HG03196 (cell line): Measurements from ENCODE around the gene ZMYND11.

Experiments
- ATAC-seq: cut with Tn5 transposase; IDR thresholded peaks from one replicate; pipeline ENCODE4 v1.9.1; 2021; ENCODE audit not compliant: unreplicated experiment

ZMYND11 gene

DNA sequence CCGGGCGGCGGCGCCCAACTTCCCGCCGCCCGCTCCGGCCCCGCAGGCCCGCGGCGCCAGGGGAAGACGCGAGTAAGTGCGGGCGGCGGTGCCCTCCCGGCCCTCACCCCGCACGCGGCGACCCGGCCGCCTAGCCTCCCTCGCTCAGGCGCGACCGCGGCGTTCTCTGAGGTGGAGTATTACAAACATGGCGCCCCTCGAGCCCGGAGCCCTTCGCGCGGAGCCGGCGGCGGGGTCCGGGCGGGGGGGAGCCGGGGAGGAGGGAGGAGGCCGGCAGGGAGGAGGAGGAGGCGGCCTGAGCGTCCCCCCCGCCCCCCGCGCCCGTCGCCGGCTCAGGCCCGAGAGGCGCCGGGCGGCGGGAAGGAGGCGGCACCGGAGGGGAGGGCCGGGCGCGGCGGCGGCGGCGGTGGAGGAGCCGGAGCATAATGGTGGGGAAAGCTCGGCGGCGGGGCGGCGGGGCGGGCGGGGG lies at the start of gene ZMYND11:
Gene ZMYND11, plus strand, starts transcription at position 324 of the 469 bp plus-strand sequence. CDS start 44,558 bp downstream, outside the sequence.
- peak; percentile 33 for ATAC-seq

DNA sequence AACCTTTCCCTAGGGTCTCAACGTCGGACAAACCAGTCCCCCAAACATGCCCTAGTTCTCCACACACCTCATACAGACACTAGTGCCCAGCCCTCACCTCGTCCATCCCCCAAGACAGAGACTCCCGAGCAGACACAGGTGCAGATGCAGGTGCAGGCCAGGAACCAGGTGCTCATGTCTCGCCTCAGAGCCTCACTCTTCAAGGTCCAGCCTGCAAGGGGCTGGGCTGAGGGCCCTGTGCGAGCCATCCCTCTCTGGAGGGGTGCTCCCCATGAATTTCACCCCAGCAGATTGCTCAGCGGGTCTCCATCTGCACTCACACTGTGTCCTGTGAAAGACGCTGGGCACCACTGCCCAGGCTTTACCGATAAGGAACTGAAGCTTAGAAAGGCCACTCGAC lies 49.2 kb upstream of the ZMYND11 start:
- ATAC-seq: no peak

DNA sequence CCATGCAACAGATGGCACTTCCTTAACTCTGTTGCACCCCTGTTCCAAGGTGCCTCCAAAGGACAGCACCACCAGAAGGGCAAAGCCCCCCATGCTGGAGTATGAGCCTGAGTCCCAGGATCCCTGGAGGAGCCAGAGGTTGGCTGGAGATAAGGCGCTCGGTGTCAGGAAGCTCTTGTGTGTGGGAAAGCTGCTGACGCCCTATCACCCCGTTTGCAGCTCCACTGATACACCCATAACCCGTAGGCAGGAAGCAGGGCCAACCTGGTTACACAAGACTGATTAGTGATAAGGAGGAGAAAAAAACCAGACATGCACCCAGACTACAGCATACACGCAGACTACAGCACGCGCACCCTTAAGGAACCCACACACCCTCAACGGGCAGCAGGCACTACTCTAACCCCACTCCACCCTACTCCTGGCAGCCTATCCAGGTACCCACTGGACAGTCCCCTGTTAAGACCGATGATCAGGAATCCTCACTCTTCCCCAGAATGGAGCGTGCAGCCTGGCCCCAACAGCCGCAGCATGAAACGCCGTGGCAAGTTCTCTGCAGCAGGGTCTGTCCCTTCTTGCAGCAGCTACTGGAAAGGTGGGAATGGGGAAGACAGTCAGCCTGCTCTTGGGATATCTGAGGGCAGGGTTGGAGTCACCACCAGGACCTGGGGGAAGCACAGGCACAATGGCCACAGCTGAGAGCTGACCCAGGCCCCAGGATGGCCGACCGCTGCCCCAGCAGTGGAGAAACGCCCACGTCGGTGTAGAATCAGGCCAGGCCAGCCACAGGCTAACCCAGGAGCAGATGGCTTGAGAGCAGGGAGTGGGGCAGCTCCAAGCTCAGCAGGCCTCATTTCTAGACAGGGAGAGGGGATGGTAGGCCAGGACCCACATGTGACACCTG lies 47.8 kb upstream of the ZMYND11 start:
- no peak for ATAC-seq

DNA sequence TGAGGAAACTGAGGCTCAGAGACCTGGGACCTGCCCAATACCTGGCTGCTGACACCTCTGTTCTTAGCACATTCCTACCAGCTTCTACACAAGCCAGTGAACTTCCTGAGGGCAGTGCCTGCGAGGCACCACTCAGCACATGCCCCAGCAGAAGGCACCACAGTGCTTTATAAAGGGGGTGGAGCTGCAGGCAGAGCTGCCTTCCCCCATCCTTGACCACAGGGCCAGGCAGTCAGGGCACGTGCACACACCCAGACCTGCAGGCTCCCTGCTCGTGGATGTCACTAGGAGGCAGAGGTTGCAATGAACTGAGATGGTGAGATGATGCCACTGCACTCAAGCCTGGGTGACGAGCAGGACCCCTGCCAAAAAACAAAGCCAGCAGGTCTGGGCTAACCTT lies 47.0 kb upstream of the ZMYND11 start:
- no peak for ATAC-seq

DNA sequence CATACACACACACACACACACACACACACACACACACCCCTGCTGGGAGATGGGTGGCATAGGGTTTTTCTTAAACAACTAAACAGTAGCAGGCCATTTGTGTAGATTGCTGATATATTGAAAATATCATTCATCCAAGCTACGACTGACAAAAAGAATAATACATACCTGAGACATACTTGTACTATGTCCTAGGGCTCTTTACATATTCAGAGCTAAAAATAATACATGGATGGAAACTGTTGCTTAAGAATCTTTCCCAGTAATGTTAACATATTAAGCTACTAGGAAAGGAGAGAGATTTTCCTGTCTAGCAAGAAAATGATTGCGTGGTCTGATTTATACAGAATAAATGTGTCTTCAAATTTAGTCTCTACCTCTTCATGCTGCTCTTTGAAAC lies 46.0 kb upstream of the ZMYND11 start:
- ATAC-seq: no peak

DNA sequence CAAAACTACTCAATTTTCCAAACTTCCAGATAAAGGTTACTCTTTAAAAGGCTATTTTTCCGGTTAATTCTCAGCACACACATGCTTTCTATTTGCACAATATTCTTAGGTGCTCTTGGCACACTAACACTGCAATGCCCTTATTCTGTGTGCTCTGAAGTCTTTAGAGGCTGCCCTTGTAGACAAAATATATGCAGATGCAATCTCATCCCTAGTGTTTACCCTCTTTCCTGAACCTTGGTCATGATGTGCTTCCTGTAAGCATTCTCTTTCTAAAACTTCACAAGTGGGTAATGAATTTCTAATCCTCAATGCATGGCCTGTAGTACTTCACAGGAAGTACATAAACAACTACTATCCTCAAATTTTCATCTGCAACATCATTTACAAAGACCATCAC lies 45.1 kb upstream of the ZMYND11 start:
- ATAC-seq: no peak

DNA sequence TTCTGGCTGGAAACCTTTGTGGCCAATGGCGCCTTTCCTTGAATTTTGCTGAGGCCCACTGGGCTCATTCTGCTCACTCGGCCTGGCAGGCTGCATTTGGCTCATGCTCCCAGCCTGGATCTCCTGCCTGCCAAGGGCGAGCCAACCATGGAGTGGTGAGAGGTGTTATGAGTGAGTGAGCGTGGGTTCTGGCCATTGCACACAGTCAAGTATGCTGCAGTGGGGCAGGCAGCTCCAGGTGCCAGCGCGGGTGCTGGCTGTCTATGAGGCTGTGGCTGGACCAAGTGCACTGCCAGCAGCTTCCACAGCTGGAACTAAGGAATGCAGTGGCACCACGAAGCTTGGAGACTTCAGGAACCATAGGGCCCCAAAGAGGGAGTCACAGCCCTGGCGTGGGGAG lies 43.9 kb upstream of the ZMYND11 start:
- ATAC-seq: no peak

DNA sequence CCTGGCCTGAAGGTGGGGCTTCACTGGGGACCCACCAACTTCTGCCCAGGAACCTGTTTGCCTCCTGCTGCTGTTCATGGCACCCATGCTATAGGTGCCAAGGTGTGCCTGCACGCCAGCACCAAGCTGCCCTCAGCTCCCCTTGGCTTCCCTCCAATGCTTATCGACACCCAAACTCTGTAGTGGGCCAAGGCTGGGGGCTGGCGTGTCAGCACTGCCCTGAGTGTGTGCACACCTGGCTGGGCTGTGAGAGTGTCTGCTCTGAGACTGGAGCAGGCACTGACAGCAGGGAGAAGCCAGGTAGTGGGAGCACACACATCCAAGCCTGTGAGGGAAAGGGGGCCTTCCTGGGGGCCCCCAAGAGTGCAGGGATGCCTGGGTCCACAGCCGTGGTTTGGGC lies 43.1 kb upstream of the ZMYND11 start:
- no peak for ATAC-seq

DNA sequence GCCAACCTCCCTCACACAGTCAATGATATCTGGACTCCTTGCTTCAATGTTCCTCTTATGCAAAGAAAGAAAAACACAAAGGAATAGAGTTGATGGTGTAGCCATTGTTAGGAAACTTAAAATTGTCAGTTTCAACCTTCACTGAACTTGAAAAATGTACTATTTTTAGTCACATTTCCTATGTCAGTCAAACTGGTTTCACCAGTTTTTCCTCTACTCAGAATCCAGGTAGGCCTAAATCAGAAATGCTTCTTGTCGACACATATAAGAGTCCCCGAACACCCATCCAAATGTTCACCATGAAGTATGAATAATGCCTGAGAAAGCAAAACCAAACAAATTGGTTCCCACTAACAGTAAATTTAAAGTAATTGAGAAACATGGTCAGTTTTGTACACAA lies 42.4 kb upstream of the ZMYND11 start:
- no peak for ATAC-seq

DNA sequence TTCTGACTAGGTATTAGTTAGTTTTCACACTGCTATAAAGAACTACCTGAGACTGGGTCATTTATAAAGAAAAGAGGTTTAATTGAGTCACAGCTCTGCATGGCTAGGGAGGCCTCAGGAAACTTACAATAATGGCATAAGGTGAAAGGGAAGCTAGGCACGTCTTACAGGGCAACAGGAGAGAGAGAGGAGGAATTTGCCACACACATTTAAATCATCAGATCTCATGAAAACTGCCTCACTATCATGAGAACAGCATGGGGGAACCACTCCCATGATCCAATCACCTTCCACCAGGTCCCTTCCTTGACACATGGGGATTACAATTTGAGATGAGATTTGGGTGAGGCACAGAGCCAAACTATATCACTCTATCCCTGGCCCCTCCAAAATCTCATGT lies 40.6 kb upstream of the ZMYND11 start:
- no peak for ATAC-seq

DNA sequence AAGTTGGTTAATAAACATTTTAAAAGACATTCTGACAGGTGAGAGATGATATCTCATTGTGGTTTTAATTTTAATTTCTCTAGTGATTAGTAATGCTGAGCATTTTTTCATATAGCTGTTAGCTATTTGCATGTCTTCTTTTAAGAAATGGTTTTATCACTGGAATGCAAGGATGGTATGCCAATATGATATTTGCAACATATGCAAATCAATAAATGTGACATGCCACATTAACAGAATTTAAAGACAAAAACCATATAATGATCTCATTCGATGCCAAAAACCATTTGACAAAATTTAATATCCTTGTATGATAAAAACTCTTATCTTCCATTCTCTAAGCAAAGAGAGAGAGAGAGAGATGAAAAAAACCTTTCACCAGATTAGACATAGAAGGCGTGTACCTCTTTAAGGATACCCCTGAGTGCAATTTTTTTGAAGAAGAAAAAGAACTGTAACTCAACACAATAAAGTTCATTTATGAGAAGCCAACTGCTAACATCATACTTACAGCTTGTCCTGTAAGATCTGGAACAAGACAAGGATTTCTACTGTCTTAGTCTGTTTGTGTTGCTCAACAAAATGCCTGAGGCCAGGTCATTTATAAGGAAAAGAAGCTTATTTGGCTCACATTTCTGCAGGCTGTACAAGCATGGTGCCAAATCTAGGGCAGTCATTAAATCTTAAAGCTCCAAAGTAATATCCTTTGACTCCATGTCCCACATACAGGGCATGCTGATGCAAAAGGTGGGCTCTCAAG lies 39.7 kb upstream of the ZMYND11 start:
- no peak for ATAC-seq

DNA sequence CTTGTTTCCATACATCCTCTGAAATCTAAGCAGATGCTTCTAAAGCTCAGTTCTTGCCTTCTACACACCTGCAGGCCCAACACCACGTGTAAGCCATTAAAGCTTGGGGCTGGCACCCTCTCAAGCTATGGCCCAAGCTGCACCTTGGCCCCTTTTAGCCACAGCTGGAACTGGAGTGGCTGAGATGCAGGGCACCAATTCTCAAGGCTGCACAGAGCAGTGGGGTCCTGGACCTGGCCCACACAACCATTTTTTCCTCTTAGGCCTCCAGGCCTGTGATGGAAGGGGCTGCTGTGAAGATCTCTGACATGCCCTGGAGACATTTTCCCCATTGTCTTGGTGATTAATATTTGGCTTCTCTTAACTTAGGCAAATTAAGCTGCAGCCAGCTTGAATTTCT lies 38.8 kb upstream of the ZMYND11 start:
- ATAC-seq: no peak

DNA sequence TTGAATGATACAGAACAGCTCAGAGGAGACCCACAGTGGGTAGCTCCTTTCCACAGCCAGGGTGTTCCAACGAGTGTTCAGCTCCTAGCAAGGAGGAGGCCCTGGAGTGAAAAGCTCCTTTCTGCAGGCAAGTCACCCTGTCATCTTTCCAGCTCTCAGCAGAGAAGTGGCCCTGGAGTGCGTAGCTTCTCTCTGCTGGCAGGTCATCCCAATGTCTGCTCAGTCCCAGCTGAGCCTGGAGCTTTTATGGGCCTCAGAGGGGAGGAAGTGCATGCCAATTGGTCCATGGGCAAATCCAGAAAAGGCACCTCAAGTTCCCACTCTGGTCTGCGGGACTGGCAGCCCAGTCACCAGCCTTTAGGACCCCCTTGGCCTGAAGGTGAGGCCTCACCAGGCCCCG lies 30.8 kb upstream of the ZMYND11 start:
- ATAC-seq: no peak

DNA sequence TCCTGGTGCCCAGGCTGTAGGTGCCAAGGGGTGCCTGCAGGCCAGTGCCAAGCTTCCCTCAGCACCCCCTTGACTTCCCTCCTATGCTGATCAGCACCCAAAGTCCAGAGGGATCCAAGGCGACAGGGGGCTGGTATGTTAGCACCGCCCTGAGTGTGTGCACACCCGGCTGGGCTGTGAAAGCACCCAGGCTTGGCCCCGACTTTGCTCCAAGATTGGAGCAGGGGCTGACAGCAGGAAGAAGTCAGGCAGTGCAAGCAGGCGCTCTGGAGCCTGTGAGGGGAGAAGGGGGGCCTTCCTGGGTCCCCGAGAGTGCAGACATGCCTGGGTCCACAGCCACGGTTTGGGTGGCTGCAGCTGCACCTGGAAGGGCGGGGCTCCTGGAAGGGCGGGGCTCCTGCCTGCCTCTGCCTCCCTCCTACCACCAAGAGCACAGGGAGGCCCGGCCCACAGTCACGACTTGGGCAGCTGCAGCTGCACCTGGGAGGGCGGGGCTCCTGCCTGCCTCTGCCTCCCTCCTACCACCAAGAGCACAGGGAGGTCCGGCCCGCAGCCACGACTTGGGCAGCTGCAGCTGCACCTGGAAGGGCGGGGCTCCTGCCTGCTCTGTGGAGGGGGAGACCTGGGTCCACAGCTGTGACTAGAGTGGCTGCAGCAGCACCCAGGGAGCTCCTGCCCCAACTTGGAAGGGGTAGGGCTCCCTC lies 30.2 kb upstream of the ZMYND11 start:
- no peak for ATAC-seq

DNA sequence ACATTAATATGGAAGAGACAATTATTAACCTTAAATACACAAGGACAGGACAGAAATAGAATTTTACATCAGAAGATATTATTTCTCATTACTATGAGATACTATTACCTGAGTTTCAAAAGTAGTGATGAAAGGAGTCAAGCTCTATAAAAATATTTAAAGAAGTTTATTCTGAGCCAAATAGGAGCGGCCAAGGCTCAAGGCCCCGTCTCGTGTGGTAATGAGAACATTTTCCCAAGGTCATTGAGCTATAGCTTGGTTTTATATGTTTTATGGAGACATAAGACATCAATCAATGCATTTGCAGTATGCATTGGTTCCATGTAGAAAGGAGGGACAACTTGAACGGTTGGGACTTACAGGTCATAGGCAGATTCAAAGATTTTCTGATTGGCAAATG lies 29.4 kb upstream of the ZMYND11 start:
- no peak for ATAC-seq

DNA sequence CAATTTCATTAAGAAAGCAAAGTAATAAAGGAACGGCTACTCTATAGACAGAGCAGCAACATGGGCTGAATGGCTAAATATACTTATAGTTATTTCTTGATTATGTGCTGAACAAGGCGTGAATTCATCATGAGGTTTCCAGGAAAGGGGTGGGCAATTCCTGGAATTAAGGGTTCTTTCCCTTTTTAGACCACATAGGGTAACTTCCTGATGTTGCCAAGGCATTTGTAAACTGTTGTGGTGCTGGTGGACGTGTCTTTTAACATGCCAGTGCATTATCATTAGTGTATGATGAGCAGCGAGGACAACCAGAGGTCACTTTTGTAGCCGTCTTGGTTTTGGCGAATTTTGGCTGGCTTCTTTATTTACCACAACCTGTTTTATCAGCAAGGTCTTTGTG lies 28.5 kb upstream of the ZMYND11 start:
- no peak for ATAC-seq

DNA sequence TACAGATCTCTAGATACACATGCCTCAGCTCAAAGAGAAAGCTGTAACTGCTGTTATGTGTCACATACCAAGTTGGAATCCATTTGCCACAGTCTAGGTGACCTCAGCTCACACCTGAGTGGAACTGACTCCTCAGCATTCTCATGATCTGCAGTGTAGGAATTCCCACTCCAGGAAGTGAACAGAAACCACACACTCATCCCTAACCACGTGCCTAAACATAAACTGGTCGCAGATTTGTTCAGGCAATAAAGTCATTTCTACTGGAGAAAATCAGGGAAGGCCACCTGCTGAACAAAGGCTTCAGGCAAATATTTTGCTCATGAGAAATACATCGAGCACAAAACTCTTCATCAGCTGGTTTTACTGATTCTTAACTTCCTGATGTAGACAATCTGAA lies 23.0 kb upstream of the ZMYND11 start:
- no peak for ATAC-seq

DNA sequence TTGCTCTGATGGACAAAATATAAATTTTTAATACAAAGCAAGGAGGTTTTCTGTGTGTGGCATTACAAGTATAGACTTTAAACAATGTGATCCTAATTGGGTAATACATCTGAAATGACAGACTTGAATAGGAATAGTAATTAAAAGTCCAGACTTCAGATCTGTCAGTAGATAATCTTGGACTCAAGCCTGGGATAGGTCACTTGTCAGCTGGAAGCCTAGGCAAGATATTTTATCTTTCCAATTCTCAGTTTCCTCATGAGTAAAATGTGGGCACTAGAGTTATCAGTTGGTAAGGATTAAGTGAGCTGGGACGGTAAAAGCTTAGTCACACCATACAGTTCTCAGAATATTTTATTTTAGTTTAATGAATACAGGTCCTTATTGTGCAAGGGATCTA lies 10.4 kb upstream of the ZMYND11 start:
- ATAC-seq: no peak

DNA sequence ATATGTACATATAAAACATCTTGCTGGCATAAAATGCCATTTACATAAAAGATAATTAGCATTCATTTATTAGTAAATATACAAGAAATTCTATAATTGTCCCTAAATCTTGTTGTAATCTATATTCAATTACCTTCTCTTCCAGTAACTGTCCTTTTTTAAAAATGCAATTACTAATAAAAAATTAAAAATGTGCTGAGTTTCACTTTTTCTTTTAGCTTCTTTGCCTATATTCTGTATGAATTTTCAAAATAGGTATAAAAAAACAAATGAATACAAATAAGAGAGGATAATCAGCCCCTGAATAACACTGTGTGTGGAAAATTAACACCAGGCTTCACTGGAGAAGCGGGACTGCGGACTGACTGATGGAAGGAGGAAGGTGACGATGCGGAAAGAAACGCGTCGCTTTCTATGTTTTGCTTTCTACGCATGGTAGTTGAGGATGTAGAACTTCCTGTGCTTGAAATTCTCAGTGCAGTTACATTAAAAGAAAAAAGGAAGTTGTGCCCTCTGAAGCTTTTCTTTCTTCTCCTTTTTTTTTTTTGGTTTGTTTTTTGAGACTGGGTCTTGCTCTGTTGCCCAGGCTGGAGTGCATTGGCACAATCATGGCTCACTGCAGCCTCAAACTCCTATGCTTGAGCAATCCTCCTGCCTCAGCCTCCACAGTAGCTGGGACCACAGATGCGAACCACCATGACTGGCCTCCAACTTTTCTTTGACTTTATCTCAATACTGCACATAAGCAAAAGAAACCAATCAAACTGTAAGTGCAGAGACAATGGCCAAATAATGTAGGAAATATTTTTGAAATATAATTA lies 7.4 kb upstream of the ZMYND11 start:
- ATAC-seq: peak; percentile 92

DNA sequence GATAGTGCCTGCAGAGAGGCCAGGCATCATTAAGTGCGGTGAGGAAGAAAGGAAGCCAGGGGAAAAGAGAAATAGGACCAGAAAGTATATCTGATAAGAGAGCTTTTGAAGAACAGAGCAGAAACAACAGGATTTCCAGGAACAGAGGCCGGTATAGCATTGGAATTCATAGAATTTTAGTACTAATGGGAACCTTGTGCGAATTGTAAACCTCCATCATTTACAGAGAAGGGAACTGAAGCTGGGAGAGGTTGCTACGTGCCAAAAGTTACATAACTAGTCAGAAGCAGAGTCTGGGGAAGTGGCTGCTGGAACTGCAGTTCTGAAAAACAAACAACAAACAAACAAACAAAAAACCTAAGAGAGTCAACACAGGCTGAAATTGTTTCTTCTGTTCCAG lies 5.4 kb upstream of the ZMYND11 start:
- no peak for ATAC-seq
